ENCODE data around the gene LRP8. TPM values are rescaled to one million over a fixed set of nuclear protein-coding genes. Genes with fewer than 3 reads are reported as not detected.

The LRP8 gene
- total and polyA plus RNA-seq, 2 donors from 2014 or later = 1.4 to 6.9 TPM

DNA sequence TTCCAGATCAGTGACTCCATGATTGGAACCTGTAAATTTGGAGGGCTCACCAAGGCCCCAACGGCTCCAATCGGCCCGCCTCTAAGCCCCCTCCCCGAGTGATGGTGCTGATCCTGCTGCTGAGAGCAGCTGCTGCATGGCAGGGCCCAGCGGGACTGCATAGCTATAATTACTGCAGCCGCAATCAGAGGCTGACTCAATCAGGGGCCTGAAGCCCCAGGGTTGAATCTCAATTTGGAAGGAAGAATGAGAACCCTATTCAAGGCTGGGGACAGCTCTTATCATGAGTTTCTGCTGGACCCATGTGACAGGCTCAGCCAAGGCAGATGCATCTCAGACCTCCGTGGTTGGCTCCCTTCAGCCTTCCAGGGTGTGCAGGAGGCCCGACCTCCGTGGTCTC is 46.7 kb downstream of the LRP8 start:
- FAIRE-seq (no peak), DNase-seq (no peak)
- Histone ChIP-seq H3K36me3 (ENCODE audit: control insufficient read depth in 2 of 3, insufficient read depth in 3 of 3, low read length in 3 of 3) (no peaks in the 10 kb centered on the region), H3K4me1 (ENCODE audit: control insufficient read depth in 2 of 3, insufficient read depth in 2 of 3, low read depth in 1 of 3, low read length in 3 of 3) (no peaks in the 10 kb centered on the region), H3K27ac (ENCODE audit: low read depth in 2 of 2, low read length in 2 of 2) (no peak overlapping the region), H3K4me3 (ENCODE audit: low read length in 3 of 3) (no peak overlapping the region), H3K9ac (ENCODE audit: low read length in 3 of 3) (no peak overlapping the region), H3K9me3 (ENCODE audit: control insufficient read depth in 2 of 3, insufficient read depth in 1 of 3, low read length in 3 of 3) (no peaks in the 10 kb centered on the region), H3K27me3 (ENCODE audit: control insufficient read depth, insufficient read depth, low read length) (no peaks in the 10 kb centered on the region)
- TF ChIP-seq, protein P1, sequence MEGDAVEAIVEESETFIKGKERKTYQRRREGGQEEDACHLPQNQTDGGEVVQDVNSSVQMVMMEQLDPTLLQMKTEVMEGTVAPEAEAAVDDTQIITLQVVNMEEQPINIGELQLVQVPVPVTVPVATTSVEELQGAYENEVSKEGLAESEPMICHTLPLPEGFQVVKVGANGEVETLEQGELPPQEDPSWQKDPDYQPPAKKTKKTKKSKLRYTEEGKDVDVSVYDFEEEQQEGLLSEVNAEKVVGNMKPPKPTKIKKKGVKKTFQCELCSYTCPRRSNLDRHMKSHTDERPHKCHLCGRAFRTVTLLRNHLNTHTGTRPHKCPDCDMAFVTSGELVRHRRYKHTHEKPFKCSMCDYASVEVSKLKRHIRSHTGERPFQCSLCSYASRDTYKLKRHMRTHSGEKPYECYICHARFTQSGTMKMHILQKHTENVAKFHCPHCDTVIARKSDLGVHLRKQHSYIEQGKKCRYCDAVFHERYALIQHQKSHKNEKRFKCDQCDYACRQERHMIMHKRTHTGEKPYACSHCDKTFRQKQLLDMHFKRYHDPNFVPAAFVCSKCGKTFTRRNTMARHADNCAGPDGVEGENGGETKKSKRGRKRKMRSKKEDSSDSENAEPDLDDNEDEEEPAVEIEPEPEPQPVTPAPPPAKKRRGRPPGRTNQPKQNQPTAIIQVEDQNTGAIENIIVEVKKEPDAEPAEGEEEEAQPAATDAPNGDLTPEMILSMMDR (IDR thresholded peaks at IDR 0.05; ENCODE audit: borderline replicate concordance, extremely low read depth, insufficient read depth) = no peak
- intact Hi-C loops (cut with DNase I) = loop anchor here (10.0 kb wide), 1 partner anchor 484 kb away; no protein-coding TSS in a partner anchor

DNA sequence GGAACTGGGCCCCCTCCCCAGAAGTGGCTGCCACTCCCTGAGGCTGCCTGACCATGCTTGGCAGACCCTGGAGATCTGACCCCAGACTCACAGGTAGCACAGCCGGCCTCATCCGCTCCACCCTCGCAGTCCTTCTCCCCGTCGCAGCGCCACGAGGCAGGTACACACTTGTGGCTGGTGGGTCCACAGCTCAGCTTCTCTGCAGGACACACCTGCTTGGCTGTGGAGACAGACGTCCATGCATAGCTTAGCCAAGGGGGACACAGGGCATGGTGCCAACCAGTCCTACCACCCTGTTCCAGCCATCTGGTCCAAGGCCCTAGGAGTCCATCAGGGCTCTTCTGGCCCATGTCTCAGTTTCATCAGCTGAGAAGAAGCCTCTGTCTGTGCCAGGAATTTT is 47.4 kb downstream of the LRP8 start:
- FAIRE-seq = no peak
- intact Hi-C loops (cut with DNase I) = loop anchor here (10.0 kb wide), 1 partner anchor 484 kb away; no protein-coding TSS in a partner anchor

DNA sequence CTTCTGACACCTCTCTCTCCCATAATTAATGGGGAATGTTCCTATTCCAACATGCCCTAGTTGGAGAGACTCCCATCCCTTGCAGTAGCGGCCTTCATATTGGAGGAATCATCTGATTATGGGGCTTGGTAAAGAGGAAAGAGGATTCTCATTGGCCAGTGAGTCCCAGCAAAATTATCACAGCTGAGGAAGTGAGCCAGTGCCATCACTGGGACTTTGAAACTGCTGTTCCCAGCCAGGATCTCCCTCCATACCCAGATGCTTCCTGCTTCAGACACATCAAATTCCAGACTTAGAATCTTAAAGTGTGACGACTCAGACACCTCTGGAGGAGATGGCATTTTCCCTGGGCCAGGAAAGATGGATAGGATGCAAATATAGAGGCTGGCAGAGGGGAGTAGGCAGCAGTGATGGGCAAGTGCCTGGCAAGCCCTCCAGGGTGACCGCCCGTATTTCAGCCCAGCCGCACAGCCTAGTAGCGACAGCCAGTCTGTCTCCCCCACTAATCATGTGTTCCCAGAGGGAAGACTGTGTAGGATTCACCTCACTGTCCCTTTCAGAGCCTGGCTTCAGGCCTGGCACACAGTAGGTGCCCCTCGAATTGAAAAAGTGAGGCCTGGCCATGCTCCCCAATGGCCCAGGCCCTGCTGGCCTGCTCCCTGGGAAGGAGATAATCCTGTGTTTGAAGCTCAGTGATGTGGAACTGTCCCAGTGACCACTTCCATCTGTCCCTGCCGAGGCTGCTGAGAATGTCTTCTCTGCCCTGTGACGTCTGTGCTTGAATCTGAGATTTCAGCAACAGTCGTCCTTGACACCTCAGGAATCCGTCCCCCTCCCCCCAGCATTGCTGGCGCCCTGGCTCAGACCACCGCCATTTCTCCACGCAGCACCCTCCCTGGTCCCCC is 48.3 kb downstream of the LRP8 start:
- no peak for FAIRE-seq
- TF ChIP-seq, protein P1 (IDR thresholded peaks at IDR 0.05; ENCODE audit: borderline replicate concordance, extremely low read depth, insufficient read depth) = no peak
- H3K36me3 ChIP-seq (ENCODE audit: control insufficient read depth in 2 of 3, insufficient read depth in 3 of 3, low read length in 3 of 3) = no peaks in the 10 kb centered on the region
- no peak overlapping the region for H3K9ac ChIP-seq (ENCODE audit: low read length in 3 of 3)
- intact Hi-C loops (cut with DNase I) = loop anchor here (2.0 to 10.0 kb wide), 2 partner anchors 113 to 485 kb away; no protein-coding TSS in a partner anchor
- DNase-seq = peak in 1 of 5 donors; percentile 5
- no peak overlapping the region for H3K27ac ChIP-seq (ENCODE audit: low read depth in 2 of 2, low read length in 2 of 2)
- no peaks in the 10 kb centered on the region for H3K4me1 ChIP-seq (ENCODE audit: control insufficient read depth in 2 of 3, insufficient read depth in 2 of 3, low read depth in 1 of 3, low read length in 3 of 3)
- H3K4me3 ChIP-seq (ENCODE audit: low read length in 3 of 3) = no peak overlapping the region
- H3K9me3 ChIP-seq (ENCODE audit: control insufficient read depth in 2 of 3, insufficient read depth in 1 of 3, low read length in 3 of 3) = no peaks in the 10 kb centered on the region
- no peaks in the 10 kb centered on the region for H3K27me3 ChIP-seq (ENCODE audit: control insufficient read depth, insufficient read depth, low read length)

More for the DNA sequence above, 47.4 kb downstream of the LRP8 start:
- TF ChIP-seq, protein P1 (IDR thresholded peaks at IDR 0.05; ENCODE audit: borderline replicate concordance, extremely low read depth, insufficient read depth) = no peak
- H3K9me3 ChIP-seq (ENCODE audit: control insufficient read depth in 2 of 3, insufficient read depth in 1 of 3, low read length in 3 of 3) = no peaks in the 10 kb centered on the region
- H3K4me1 ChIP-seq (ENCODE audit: control insufficient read depth in 2 of 3, insufficient read depth in 2 of 3, low read depth in 1 of 3, low read length in 3 of 3) = no peaks in the 10 kb centered on the region
- H3K27me3 ChIP-seq (ENCODE audit: control insufficient read depth, insufficient read depth, low read length) = no peaks in the 10 kb centered on the region
- H3K4me3 ChIP-seq (ENCODE audit: low read length in 3 of 3) = no peak overlapping the region
- no peaks in the 10 kb centered on the region for H3K36me3 ChIP-seq (ENCODE audit: control insufficient read depth in 2 of 3, insufficient read depth in 3 of 3, low read length in 3 of 3)
- H3K27ac ChIP-seq (ENCODE audit: low read depth in 2 of 2, low read length in 2 of 2) = no peak overlapping the region
- no peak overlapping the region for H3K9ac ChIP-seq (ENCODE audit: low read length in 3 of 3)
- DNase-seq = peak in 1 of 5 donors; percentile 57

Data from kidney (tissue), 14 donors.